HG03354 (cell line): ENCODE measurements around the gene GTF2H4.

Source experiments
- ATAC-seq: cut with Tn5 transposase; IDR thresholded peaks from one replicate; pipeline ENCODE4 v1.9.1; 2021; ENCODE audit warnings: mild to moderate bottlenecking; ENCODE audit not compliant: unreplicated experiment, poor library complexity, severe bottlenecking

Gene GTF2H4

DNA sequence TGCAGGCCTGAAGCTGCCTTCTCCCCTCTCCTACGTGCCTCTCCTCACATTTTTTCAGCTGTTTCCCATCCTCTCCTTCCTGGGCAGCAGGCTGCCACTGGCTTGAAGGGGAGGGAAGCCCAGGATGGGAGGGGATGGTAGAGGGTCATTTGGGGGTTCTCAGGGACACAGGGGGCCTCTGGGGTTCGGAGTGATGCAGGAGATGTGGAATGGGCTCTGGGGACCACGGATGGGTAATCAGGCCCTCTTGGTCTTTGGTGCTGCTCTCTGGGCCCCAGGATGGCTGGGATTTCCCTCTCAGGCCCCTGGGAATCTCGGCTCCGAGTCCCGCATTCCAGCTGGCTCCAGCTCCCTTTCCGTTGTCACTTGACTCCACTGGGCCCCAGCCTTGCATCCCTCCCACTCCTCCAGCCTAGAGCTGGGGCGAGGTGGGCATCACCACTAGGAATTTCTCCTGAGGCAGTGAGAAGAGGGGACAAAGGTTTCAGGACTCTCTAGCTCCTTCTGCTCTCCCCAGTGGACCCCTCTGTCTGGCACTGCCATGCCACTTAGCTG lies 25.7 kb upstream of the GTF2H4 start:
- no peak for ATAC-seq

DNA sequence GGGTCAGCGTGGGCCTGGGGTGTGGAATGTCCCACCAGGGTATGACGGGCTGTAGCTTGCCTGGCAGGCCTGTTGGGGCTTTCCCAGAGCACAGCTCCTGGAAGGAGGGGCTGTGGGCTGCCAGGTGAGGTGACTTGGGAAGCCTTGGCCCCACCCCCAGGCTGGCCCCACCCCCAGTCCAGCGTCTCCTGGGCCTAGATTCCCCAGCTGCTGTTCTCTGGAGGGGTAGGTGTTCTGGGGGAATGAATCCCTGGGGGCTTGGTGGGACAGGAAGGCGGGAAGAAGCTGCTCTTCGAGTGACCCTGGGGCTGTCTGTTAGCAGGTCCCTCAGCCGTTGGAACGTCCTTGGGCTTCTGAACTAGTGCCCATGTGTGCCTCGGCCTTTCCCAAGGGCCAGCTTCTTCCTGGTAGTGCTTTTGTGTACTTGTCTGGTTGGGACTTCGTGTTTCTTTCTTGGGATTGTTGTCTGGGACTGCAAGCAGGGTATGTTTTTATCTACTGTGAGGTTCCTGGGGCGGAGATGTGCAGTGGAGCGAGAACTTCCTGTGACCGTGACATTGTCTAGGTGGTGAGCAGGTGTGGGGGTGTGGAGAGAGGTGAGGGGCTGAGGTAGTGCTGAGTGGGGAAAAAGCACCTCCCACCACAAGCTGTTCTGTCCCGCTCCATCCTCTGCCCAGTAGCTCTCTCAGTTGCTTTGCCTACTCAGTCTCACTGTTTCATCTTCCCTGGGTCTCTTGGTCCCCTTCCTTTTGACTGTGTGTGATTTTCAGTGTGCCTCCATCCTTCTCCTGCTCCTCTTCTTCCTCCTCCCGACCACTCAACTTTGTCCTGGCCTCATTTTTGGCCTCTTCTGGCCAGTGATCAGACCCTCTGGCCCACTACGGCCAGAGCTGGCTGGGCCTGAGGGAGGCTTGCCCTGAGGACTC lies 25.0 kb upstream of the GTF2H4 start:
- ATAC-seq: no peak

- no peak for ATAC-seq
Measured at GRCh38 chr6:30883685-30884520, 24.1 kb upstream of the GTF2H4 start, which contains the start of gene DDR1. Gene DDR1, plus strand, starts transcription at chr6:30884519. Its CDS starts 4,211 bp downstream, at chr6:30888730.

GRCh38 chr6:30884521-30885480 lies 23.2 kb upstream of the GTF2H4 start:
- no peak for ATAC-seq

DNA sequence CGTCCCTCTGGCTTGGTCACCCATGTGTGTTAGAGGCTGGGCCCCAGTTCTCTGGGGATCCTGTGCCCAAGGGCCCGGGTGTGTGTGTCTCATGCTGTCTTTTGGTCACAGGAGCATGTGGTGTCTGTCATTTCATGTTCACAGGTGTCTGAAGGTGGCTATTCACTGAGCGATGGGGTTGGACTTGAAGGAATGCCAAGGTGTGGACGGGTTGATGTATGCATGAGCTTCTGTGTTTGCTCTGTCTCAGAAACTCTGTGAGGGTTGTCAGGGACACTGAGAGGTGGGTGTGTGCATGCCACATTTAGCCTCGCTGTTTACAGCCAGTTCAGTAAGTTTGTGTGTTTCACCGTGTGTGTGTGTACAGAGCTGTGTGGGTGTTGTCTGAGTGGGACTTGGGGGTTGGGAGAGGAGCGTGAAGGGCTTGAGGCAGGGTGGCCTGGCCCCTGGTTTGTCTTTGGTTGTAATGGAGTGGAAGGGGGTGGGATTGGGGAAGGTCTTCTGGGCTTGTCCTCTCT lies 22.5 kb upstream of the GTF2H4 start:
- ATAC-seq: no peak

DNA sequence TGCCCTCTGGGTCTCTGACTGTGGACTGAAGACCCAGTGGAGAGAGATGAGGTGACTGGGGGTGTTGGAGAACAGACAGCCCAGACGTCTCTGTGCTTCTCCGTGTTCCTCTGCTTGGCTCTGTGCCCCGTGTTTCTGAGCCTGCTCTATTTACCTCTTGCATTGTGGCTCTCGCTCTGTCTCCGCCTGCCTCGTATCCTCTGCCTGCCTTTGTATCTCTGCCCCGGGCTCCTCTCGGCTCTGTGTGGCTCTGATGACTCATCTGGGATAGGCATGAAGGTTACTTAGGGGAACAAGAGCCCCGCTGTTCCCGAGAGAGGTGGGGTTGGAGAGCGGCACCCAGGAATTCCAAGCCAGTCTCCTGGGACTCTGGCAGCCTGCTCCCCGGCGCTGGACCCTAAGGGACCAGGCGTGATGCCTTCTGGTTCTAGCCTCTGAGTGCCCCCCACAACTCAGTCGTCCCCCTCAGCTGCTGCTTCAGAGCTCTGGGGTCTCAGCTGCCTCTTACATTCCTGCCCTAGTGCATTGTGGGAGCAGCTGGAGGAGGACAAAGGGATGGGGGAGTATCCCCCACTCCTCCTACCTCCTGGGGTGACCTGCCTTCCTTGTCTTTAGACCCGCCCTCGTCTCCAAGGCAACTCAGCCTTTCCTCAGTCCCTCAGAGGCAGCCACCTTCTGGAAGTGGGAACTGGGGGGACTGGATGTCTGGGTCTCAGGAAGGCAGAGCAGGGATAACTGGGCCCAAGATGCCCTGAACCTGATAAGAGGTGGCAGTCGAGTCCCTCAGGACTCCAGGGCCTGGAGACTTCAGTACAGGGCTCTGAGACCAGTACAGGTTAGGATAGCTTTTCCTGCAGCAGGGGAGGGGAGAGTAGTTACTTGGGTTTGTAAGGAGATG lies 21.8 kb upstream of the GTF2H4 start:
- no peak for ATAC-seq

GRCh38 chr6:30886897-30887255 lies 21.1 kb upstream of the GTF2H4 start:
- no peak for ATAC-seq

- no peak for ATAC-seq
Measured at GRCh38 chr6:30887901-30888815, 19.8 kb upstream of the GTF2H4 start.

DNA sequence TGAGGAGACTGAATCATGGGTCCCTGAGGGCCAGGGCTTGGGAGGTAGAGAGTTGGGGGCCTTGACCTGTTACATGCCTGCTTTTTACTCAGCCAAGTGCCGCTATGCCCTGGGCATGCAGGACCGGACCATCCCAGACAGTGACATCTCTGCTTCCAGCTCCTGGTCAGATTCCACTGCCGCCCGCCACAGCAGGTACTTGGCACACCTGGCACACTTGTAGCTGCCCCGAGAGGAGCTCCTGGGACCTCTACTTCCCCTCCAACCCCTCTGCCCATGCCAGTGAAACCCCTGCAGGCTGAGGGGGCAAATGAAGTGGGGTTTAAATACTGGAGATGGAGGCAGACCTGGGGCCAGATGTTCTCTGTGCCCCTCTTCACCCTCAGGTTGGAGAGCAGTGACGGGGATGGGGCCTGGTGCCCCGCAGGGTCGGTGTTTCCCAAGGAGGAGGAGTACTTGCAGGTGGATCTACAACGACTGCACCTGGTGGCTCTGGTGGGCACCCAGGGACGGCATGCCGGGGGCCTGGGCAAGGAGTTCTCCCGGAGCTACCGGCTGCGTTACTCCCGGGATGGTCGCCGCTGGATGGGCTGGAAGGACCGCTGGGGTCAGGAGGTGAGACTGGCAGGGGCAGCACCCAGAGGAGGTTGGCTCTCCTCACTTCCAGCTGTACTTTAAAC lies 19.1 kb upstream of the GTF2H4 start:
- ATAC-seq: no peak

DNA sequence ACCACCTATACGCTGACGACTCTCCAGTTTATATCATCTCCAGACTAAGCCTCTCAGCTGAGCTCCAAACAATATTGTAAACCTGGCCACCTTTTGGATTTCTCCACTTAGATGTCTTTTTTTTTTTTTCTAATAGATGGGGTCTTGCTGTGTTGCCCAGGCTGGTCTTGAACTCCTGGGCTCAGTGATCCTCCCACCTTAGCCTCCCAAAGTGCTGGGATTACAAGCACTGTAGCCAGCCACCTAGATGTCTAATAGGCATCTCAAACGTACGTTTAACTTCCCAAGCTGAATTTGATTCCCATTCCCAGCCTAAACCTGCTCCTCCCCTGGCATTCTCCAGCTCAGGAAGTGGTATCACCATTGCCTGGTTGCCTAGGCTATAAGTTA lies 18.5 kb upstream of the GTF2H4 start:
- ATAC-seq: no peak

DNA sequence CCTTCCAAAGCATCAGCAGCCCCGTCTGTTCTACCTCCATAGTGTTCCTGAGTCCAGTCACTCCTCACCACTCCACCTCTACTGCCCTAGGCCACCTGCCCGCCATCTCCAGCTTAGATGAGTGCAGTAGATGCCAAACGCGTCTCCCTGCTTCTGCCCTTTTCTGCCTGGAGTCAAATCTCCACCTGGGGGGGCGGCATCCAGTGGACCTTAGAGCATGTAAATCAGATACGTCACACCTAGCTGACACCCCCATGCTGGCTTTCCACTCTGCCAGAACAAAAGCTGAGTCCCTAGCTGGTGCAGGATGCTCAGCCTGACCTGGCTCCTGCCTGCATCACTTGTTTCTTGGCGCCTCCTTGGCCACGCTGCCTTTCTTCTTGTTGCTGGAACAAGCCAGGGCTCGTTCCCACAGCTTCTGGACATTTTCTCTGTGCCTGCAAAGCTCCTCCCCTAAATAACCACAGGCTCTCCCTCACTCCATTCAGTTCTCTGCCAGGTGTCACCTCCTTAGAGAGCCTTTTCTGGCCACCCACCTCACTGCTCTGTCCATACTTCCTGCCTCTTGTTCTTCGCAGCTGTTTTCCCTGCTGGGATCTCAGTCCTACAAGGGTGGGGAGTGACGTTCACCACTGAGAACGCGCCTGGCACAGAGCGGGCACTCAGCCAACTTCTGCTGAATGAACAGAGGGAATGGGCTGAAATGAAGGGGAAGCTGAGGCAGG lies 17.9 kb upstream of the GTF2H4 start:
- ATAC-seq: no peak

GRCh38 chr6:30890646-30891449 lies 17.2 kb upstream of the GTF2H4 start:
- no peak for ATAC-seq

DNA sequence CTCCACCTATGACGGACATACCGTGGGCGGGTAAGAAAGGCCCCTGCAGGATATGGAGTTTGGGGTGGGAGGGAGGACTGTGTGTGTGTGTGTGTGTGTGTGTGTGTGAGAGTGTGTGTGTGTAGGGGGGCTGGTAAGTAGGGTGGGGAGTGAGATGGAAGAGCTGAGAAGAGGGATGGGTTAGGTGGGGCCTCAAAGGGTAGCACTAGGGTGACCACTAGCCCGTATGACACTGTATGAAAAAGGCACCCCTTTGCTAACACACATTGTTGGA lies 16.6 kb upstream of the GTF2H4 start:
- no peak for ATAC-seq

- ATAC-seq: no peak
Measured at GRCh38 chr6:30891816-30892538, 16.0 kb upstream of the GTF2H4 start.

DNA sequence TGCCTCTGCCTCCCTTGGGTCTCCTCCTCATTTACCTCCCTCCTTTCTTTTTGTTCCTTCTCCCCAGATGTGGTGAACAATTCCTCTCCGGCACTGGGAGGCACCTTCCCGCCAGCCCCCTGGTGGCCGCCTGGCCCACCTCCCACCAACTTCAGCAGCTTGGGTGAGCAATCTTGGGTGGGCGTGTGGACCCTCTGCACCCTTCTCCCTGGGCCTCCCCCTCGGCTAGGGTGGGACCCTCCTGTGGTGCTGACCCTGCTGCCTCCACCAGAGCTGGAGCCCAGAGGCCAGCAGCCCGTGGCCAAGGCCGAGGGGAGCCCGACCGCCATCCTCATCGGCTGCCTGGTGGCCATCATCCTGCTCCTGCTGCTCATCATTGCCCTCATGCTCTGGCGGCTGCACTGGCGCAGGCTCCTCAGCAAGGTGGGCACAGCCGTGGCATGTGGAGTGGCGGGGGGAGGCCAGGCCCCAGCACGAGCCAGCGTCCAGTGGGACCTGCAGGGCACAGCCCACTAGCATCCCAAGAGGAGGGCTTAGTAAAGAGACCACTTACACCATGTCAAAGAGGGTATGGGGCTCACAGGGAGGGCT lies 14.9 kb upstream of the GTF2H4 start:
- no peak for ATAC-seq
